ENCODE measurements around the gene UBTF.

- TF ChIP-seq, protein P1, sequence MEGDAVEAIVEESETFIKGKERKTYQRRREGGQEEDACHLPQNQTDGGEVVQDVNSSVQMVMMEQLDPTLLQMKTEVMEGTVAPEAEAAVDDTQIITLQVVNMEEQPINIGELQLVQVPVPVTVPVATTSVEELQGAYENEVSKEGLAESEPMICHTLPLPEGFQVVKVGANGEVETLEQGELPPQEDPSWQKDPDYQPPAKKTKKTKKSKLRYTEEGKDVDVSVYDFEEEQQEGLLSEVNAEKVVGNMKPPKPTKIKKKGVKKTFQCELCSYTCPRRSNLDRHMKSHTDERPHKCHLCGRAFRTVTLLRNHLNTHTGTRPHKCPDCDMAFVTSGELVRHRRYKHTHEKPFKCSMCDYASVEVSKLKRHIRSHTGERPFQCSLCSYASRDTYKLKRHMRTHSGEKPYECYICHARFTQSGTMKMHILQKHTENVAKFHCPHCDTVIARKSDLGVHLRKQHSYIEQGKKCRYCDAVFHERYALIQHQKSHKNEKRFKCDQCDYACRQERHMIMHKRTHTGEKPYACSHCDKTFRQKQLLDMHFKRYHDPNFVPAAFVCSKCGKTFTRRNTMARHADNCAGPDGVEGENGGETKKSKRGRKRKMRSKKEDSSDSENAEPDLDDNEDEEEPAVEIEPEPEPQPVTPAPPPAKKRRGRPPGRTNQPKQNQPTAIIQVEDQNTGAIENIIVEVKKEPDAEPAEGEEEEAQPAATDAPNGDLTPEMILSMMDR (IDR thresholded peaks at IDR 0.05): no peak
- peak in 1 of 2 donors; percentile 35 for TF ChIP-seq POLR2A (IDR thresholded peaks at IDR 0.05)
Observed at GRCh38 chr17:44199553-44200477, 19.7 kb downstream of the UBTF start, which contains the start of gene ATXN7L3.
